ENCODE results near the gene DLGAP1. TPM values are rescaled to one million over a fixed set of nuclear protein-coding genes. Genes with fewer than 3 reads are reported as not detected.

The DLGAP1 gene
- total and polyA plus RNA-seq, 2 experiments from 2014 or later, result 3.1 to 6.5 TPM

DNA sequence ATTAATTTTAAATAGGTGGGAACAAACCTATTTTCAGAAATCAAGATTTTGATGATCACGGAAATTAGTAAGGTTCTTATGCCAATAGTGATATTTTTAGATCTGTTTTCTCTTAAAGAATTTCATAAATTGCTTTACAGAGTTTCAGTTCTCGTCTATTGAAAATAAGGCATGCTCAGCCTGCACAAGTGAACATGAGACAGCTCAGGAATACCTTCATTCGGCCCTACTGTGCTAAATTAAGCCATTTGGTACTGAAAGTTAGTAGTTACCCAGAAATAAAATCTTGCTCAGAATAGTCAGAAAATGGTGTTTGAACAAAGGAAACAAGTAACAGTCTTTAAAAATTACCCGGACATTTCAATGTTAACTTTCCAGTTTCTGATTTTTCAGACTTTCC is 60.4 kb downstream of the DLGAP1 start:
- TF ChIP-seq, protein P1, sequence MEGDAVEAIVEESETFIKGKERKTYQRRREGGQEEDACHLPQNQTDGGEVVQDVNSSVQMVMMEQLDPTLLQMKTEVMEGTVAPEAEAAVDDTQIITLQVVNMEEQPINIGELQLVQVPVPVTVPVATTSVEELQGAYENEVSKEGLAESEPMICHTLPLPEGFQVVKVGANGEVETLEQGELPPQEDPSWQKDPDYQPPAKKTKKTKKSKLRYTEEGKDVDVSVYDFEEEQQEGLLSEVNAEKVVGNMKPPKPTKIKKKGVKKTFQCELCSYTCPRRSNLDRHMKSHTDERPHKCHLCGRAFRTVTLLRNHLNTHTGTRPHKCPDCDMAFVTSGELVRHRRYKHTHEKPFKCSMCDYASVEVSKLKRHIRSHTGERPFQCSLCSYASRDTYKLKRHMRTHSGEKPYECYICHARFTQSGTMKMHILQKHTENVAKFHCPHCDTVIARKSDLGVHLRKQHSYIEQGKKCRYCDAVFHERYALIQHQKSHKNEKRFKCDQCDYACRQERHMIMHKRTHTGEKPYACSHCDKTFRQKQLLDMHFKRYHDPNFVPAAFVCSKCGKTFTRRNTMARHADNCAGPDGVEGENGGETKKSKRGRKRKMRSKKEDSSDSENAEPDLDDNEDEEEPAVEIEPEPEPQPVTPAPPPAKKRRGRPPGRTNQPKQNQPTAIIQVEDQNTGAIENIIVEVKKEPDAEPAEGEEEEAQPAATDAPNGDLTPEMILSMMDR (IDR thresholded peaks at IDR 0.05; ENCODE audit: poor library complexity), result no peak
- TF ChIP-seq EZH2 (IDR thresholded peaks at IDR 0.05; ENCODE audit: borderline replicate concordance) (no peak), EZH2phosphoT487 (IDR thresholded peaks at IDR 0.05; ENCODE audit: low read depth, severe bottlenecking, unreplicated experiment) (no peak)
- H3K27ac ChIP-seq, result no peak overlapping the region
- no peaks in the 10 kb centered on the region for H3K9me3 ChIP-seq (ENCODE audit: low read depth)
- 98% methylated on average over 4 of the region's 4 CpGs for WGBS (ENCODE audit: low lambda C conversion rate, missing lambda C conversion rate)
- H3K4me2 ChIP-seq, result no peak overlapping the region
- H3K36me3 ChIP-seq (replicated peaks; ENCODE audit: insufficient read depth, low read depth), result no peaks in the 10 kb centered on the region
- no peak for DNase-seq (ENCODE audit: low spot score)
- no peaks in the 10 kb centered on the region for H3K79me2 ChIP-seq
- H3K4me1 ChIP-seq (ENCODE audit: insufficient read depth), result no peaks in the 10 kb centered on the region
- no peak overlapping the region for H2AFZ ChIP-seq
- no peaks in the 10 kb centered on the region for H4K20me1 ChIP-seq (ENCODE audit: insufficient read depth, poor library complexity, severe bottlenecking)
- no peaks in the 10 kb centered on the region for H3K27me3 ChIP-seq
- no peak overlapping the region for H3K4me3 ChIP-seq
- H3K9me2 ChIP-seq (replicated peaks; ENCODE audit: insufficient read depth), result no peaks in the 10 kb centered on the region

DNA sequence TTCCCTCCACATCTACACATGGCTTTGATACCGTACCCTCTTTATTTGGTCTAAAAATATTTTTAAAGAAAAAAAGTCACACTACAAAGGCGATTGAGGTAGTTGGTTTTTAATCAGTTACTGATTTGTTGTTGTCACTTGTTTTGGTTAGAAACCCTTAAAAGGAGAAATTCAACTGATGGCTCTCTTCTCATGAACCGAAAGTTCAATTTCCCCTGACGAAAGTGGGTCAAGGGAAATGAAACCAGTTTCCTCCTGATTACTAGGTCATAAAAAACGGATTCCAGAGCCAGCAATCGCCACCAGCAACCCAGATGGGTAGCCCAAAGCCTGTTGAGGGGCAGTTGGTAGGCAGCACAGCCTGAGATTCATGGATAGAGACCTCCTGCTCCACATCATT is 63.2 kb downstream of the DLGAP1 start:
- Histone ChIP-seq H3K9me3 (ENCODE audit: low read depth) (no peaks in the 10 kb centered on the region), H3K9me2 (replicated peaks; ENCODE audit: insufficient read depth) (no peaks in the 10 kb centered on the region), H3K27ac (no peak overlapping the region), H2AFZ (no peak overlapping the region), H4K20me1 (ENCODE audit: insufficient read depth, poor library complexity, severe bottlenecking) (no peaks in the 10 kb centered on the region), H3K4me3 (no peak overlapping the region), H3K36me3 (replicated peaks; ENCODE audit: insufficient read depth, low read depth) (no peaks in the 10 kb centered on the region), H3K79me2 (no peaks in the 10 kb centered on the region), H3K4me1 (ENCODE audit: insufficient read depth) (no peaks in the 10 kb centered on the region), H3K27me3 (no peaks in the 10 kb centered on the region), H3K4me2 (no peak overlapping the region)
- TF ChIP-seq EZH2phosphoT487 (IDR thresholded peaks at IDR 0.05; ENCODE audit: low read depth, severe bottlenecking, unreplicated experiment) (no peak), EZH2 (IDR thresholded peaks at IDR 0.05; ENCODE audit: borderline replicate concordance) (no peak)
- TF ChIP-seq, protein P1 (IDR thresholded peaks at IDR 0.05; ENCODE audit: poor library complexity), result no peak
- no peak for DNase-seq (ENCODE audit: low spot score)
- 88% methylated on average over 6 of the region's 6 CpGs for WGBS (ENCODE audit: low lambda C conversion rate, missing lambda C conversion rate)

DNA sequence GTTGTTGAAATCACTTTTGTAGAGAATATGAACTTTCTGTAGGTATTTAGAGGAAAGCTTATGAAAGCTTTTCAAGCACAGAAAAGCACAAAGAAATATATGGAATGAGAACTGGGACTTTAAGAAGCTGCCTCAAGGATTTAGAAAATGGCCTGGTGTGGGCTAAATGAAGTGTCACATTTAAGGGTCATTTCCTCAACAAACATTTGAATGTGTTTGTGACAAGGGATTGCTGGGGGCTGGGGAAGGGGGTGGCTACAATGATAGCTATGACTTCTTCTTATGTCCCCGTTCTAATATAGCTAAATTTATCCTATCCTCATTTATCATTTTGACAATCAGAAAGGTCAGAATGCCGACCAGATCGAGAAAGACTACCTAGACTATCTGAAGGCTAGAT is 69.2 kb downstream of the DLGAP1 start:
- no peak for DNase-seq (ENCODE audit: low spot score)
- H4K20me1 ChIP-seq (ENCODE audit: insufficient read depth, poor library complexity, severe bottlenecking), result no peaks in the 10 kb centered on the region
- H3K79me2 ChIP-seq, result no peaks in the 10 kb centered on the region
- no peaks in the 10 kb centered on the region for H3K4me1 ChIP-seq (ENCODE audit: insufficient read depth)
- no peaks in the 10 kb centered on the region for H3K36me3 ChIP-seq (replicated peaks; ENCODE audit: insufficient read depth, low read depth)
- no peak overlapping the region for H3K4me2 ChIP-seq
- no peak for TF ChIP-seq EZH2 (IDR thresholded peaks at IDR 0.05; ENCODE audit: borderline replicate concordance)
- TF ChIP-seq, protein P1 (IDR thresholded peaks at IDR 0.05; ENCODE audit: poor library complexity), result no peak
- no peak for TF ChIP-seq EZH2phosphoT487 (IDR thresholded peaks at IDR 0.05; ENCODE audit: low read depth, severe bottlenecking, unreplicated experiment)
- no peak overlapping the region for H3K27ac ChIP-seq
- no peaks in the 10 kb centered on the region for H3K9me2 ChIP-seq (replicated peaks; ENCODE audit: insufficient read depth)
- H3K9me3 ChIP-seq (ENCODE audit: low read depth), result no peaks in the 10 kb centered on the region
- H2AFZ ChIP-seq, result no peak overlapping the region
- 61% methylated on average over 3 of the region's 3 CpGs for WGBS (ENCODE audit: low lambda C conversion rate, missing lambda C conversion rate)
- H3K4me3 ChIP-seq, result no peak overlapping the region
- H3K27me3 ChIP-seq, result no peaks in the 10 kb centered on the region

GRCh38 chr18:4384932-4385331 is 70.2 kb downstream of the DLGAP1 start:
- TF ChIP-seq EZH2 (IDR thresholded peaks at IDR 0.05; ENCODE audit: borderline replicate concordance), result no peak
- no peak for TF ChIP-seq EZH2phosphoT487 (IDR thresholded peaks at IDR 0.05; ENCODE audit: low read depth, severe bottlenecking, unreplicated experiment)
- TF ChIP-seq, protein P1 (IDR thresholded peaks at IDR 0.05; ENCODE audit: poor library complexity), result no peak
- Histone ChIP-seq H3K79me2 (no peaks in the 10 kb centered on the region), H3K36me3 (replicated peaks; ENCODE audit: insufficient read depth, low read depth) (no peaks in the 10 kb centered on the region), H3K27ac (no peak overlapping the region), H3K9me2 (replicated peaks; ENCODE audit: insufficient read depth) (no peaks in the 10 kb centered on the region), H3K4me1 (ENCODE audit: insufficient read depth) (no peaks in the 10 kb centered on the region), H3K9me3 (ENCODE audit: low read depth) (no peaks in the 10 kb centered on the region), H3K27me3 (no peaks in the 10 kb centered on the region), H4K20me1 (ENCODE audit: insufficient read depth, poor library complexity, severe bottlenecking) (no peaks in the 10 kb centered on the region), H3K4me3 (no peak overlapping the region), H2AFZ (no peak overlapping the region), H3K4me2 (no peak overlapping the region)
- 20% methylated on average over 3 of the region's 3 CpGs for WGBS (ENCODE audit: low lambda C conversion rate, missing lambda C conversion rate)
- no peak for DNase-seq (ENCODE audit: low spot score)
